Hepatocyte (in vitro differentiated cells): Measurements from ENCODE around the gene CALU. TPM values are rescaled to one million over a fixed set of nuclear protein-coding genes. Genes with fewer than 3 reads are reported as not detected.

Source experiments
- DNase-seq: peaks from one replicate; pipeline ENCODE4 v3.0.0-alpha.2; 2016; ENCODE audit warnings: low spot score
- H2AFZ ChIP-seq: fragments of 200-600 bp; sonication (generic); 2 replicates; pipeline ENCODE4 v1.6.0; 2016; ENCODE audit warnings: antibody characterized with exemption, mild to moderate bottlenecking
- H3K27ac ChIP-seq: fragments of 200-600 bp; sonication (generic); 2 replicates; pipeline ENCODE4 v1.5.1; 2016; ENCODE audit warnings: mild to moderate bottlenecking
- H3K27me3 ChIP-seq: fragments of 200-600 bp; sonication (generic); 2 replicates; pipeline ENCODE4 v1.6.1; 2016
- H3K36me3 ChIP-seq: fragments of 200-600 bp; sonication (generic); replicated peaks from 2 replicates; pipeline ENCODE4 v1.5.1; 2016; ENCODE audit warnings: low read depth; ENCODE audit not compliant: insufficient read depth
- H3K4me1 ChIP-seq: fragments of 200-600 bp; sonication (generic); 2 replicates; pipeline ENCODE4 v1.5.1; 2016; ENCODE audit warnings: mild to moderate bottlenecking, moderate library complexity; ENCODE audit not compliant: insufficient read depth
- H3K4me2 ChIP-seq: fragments of 200-600 bp; sonication (generic); 2 replicates; pipeline ENCODE4 v1.6.0; 2016
- H3K4me3 ChIP-seq: fragments of 200-600 bp; sonication (generic); 2 replicates; pipeline ENCODE4 v1.5.1; 2016; ENCODE audit warnings: mild to moderate bottlenecking
- H3K79me2 ChIP-seq: fragments of 200-600 bp; sonication (generic); 2 replicates; pipeline ENCODE4 v1.6.0; 2017; ENCODE audit warnings: mild to moderate bottlenecking
- H3K9me2 ChIP-seq: fragments of 200-600 bp; sonication (generic); replicated peaks from 2 replicates; pipeline ENCODE4 v1.6.0; 2017; ENCODE audit warnings: mild to moderate bottlenecking; ENCODE audit not compliant: insufficient read depth
- H3K9me3 ChIP-seq: fragments of 200-600 bp; sonication (generic); 2 replicates; pipeline ENCODE4 v1.5.1; 2016; ENCODE audit warnings: low read depth, mild to moderate bottlenecking
- H4K20me1 ChIP-seq: fragments of 200-600 bp; sonication (generic); 2 replicates; pipeline ENCODE4 v1.6.0; 2016; ENCODE audit warnings: mild to moderate bottlenecking; ENCODE audit not compliant: insufficient read depth, poor library complexity, severe bottlenecking
- EZH2 ChIP-seq: fragments of 200-600 bp; sonication (generic); IDR thresholded peaks from 2 replicates; pipeline ENCODE4 v1.6.1; 2016; ENCODE audit warnings: antibody characterized with exemption, mild to moderate bottlenecking, borderline replicate concordance
- EZH2phosphoT487 ChIP-seq: fragments of 200-600 bp; sonication (generic); IDR thresholded peaks from one replicate; pipeline ENCODE4 v1.6.1; 2018; ENCODE audit warnings: antibody characterized with exemption, mild to moderate bottlenecking, low read depth, moderate library complexity; ENCODE audit not compliant: unreplicated experiment, severe bottlenecking
- WGBS: methylation state at CpG from one replicate; pipeline ENCODE4 v1.1.6; 2016; ENCODE audit warnings: low lambda C conversion rate; ENCODE audit errors: missing lambda C conversion rate; 5-methylcytosine and 5-hydroxymethylcytosine counted together
- polyA plus RNA-seq: library from polyadenylated mRNA; unstranded; fragments of >200 nt; fragmentation: Nextera tagmentation; extraction: Ambion mirVana; gene quantifications from 2 replicates; pipeline ENCODE4 v1.2.1, GENCODE V29; 2016
- total RNA-seq: library from RNA; depleted of rRNA; stranded (reverse); fragments of >200 nt; gene quantifications from 2 replicates; pipeline ENCODE4 v1.2.3, GENCODE V29; 2014
- TF ChIP-seq, protein P1 (sequence below): fragments of 200-600 bp; sonication (generic); IDR thresholded peaks from 2 replicates; pipeline ENCODE4 v1.5.1; 2016; ENCODE audit warnings: antibody characterized with exemption, mild to moderate bottlenecking; ENCODE audit not compliant: poor library complexity

The CALU gene
- total and polyA plus RNA-seq, 2 experiments from 2014 or later: 248 to 291 TPM

DNA sequence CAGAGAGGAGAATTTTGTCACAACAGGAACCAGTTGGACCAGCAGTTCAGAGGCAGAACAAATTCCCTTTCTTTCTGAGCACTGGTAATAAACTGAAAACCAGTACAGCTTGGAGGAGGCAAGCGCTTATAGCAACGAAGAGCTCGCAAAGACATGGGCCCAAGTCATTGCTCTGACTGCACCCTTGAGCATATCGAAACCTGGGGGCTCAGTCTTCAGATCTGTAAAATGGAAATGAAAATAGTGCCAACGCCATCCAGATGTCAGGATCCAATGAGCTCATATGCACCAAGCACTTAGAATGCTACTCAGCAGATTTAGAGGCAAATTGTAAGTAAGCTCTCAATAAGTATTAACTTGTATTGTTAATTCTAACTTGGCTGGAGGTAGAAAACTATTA lies 14.4 kb upstream of the CALU start:
- no peak overlapping the region for H3K4me2 ChIP-seq
- no peak for TF ChIP-seq EZH2
- no peak for TF ChIP-seq EZH2phosphoT487
- TF ChIP-seq, protein P1, sequence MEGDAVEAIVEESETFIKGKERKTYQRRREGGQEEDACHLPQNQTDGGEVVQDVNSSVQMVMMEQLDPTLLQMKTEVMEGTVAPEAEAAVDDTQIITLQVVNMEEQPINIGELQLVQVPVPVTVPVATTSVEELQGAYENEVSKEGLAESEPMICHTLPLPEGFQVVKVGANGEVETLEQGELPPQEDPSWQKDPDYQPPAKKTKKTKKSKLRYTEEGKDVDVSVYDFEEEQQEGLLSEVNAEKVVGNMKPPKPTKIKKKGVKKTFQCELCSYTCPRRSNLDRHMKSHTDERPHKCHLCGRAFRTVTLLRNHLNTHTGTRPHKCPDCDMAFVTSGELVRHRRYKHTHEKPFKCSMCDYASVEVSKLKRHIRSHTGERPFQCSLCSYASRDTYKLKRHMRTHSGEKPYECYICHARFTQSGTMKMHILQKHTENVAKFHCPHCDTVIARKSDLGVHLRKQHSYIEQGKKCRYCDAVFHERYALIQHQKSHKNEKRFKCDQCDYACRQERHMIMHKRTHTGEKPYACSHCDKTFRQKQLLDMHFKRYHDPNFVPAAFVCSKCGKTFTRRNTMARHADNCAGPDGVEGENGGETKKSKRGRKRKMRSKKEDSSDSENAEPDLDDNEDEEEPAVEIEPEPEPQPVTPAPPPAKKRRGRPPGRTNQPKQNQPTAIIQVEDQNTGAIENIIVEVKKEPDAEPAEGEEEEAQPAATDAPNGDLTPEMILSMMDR: no peak
- no peaks in the 10 kb centered on the region for H4K20me1 ChIP-seq
- no peak overlapping the region for H2AFZ ChIP-seq
- H3K9me3 ChIP-seq: no peaks in the 10 kb centered on the region
- no peak overlapping the region for H3K4me3 ChIP-seq
- H3K27me3 ChIP-seq: peaks cover 3% of the 10 kb centered on the region
- DNase-seq: no peak
- H3K36me3 ChIP-seq: no peaks in the 10 kb centered on the region
- H3K27ac ChIP-seq: no peak overlapping the region
- WGBS: 94% methylated on average over 5 of the region's 5 CpGs
- H3K9me2 ChIP-seq: no peaks in the 10 kb centered on the region
- no peaks in the 10 kb centered on the region for H3K79me2 ChIP-seq
- H3K4me1 ChIP-seq: no peaks in the 10 kb centered on the region

DNA sequence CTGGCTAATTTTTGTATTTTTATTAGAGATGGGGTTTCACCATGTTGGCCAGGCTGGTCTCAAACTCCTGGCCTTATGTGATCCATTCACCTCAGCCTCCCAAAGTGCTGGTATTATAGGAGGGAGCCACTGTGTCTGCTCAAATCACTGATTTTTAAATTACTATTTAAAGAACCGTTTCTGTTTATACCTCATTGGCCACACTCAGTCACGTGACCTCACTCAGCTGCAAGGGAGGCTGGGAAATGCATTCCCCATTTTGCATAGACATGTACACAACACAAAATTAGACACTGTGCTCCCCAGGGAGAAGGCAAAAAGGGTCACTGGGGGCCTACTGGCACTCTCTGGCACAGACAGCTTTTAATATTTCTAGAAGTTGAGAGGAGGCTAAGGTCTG lies 13.6 kb upstream of the CALU start:
- WGBS: 92% methylated on average over 2 of the region's 2 CpGs
- Histone ChIP-seq H3K4me3 (no peak overlapping the region), H3K4me2 (no peak overlapping the region), H3K9me3 (no peaks in the 10 kb centered on the region), H2AFZ (no peak overlapping the region), H4K20me1 (no peaks in the 10 kb centered on the region), H3K36me3 (no peaks in the 10 kb centered on the region), H3K27ac (no peak overlapping the region), H3K4me1 (no peaks in the 10 kb centered on the region), H3K9me2 (no peaks in the 10 kb centered on the region), H3K79me2 (no peaks in the 10 kb centered on the region), H3K27me3 (peaks cover 3% of the 10 kb centered on the region)
- TF ChIP-seq, protein P1: no peak
- no peak for TF ChIP-seq EZH2
- no peak for TF ChIP-seq EZH2phosphoT487
- DNase-seq: no peak

DNA sequence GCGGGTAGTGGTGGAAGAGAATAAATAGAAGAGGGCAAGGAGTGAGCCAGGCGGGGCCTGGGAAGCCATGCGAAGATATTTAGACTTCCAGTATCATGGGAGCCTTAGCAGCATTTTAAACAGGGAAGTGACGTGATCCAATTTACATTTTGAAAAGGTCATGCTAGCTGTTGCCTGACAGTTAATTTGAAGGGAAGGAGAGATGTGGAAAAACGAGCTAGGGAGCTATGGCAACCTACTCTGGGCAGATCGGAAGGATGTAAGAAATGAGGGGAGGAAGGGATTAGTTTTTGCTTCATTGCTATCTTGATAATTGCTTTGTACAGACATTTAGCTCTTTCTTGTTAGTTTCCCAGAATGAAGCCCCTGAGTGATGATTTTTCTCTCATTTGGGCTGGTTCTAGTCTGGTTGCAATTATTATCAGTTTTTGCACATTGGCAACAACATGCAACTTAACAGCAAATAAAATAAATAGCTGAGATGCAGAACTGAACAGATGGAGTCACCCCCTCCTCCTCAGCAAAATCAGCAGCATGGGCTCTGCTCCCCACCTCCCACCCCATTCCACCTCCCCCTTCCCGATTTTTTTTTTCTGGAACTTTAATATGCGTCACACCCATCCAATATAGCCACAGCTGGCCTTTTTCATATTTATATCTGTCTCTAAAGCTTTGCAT lies 13.0 kb upstream of the CALU start:
- H3K4me1 ChIP-seq: no peaks in the 10 kb centered on the region
- H3K4me3 ChIP-seq: no peak overlapping the region
- no peaks in the 10 kb centered on the region for H3K79me2 ChIP-seq
- no peak for DNase-seq
- no peak overlapping the region for H3K4me2 ChIP-seq
- TF ChIP-seq, protein P1: no peak
- TF ChIP-seq EZH2: no peak
- H3K9me3 ChIP-seq: no peaks in the 10 kb centered on the region
- H3K27ac ChIP-seq: no peak overlapping the region
- no peak overlapping the region for H2AFZ ChIP-seq
- WGBS: 82% methylated on average over 8 of the region's 8 CpGs
- no peaks in the 10 kb centered on the region for H4K20me1 ChIP-seq
- H3K27me3 ChIP-seq: peaks cover 3% of the 10 kb centered on the region
- no peaks in the 10 kb centered on the region for H3K9me2 ChIP-seq
- no peaks in the 10 kb centered on the region for H3K36me3 ChIP-seq
